ENCODE results near the gene ST3GAL3.
A peak's percentile ranks its signal among the peaks of the same experiment; 100 is the strongest.
"Not testable (repeated sequence)": the region's sequence is repeated elsewhere in the genome, so short reads cannot be mapped to it uniquely, and the experiment has no call there.

The ST3GAL3 gene

DNA sequence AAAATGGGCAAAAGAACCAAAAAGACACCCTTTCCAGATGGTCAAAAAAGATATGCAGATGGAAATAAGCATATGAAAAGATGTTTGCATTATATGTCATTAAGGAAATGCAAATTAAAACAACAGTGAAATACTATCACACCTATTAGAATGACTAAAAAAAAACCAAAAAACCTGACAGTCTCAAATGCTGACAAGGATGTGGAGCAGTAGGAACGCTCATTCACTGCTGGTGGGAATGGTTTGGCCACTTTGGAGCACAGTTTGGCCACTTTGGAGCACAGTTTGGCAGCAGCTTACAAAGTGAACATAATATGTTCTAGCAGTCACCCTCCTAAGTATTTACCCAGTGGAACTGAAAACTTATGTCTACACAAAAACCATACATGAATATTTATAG, 121.2 kb downstream of the ST3GAL3 start:
- DNase-seq, result no peak

DNA sequence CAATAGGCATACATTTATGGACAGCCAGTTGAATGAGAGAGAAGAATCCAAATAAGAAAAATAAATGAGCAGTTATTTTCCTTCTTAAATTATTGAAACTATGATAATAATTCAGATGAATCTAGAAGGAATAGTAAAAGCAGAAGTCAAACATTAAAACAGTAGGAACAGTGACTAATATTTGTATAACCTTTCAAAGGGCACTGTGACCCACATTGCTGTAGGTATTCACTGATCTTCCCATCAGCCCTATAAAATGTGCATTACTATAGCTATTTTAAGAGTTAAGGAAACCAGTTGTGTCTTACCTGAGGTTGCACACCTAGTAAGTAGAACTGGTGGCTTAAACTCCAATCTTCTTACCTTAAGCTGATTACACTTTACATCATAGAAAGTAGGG, 123.5 kb downstream of the ST3GAL3 start:
- peak in 2 of 3 donors; percentile 34 to 47 for DNase-seq

DNA sequence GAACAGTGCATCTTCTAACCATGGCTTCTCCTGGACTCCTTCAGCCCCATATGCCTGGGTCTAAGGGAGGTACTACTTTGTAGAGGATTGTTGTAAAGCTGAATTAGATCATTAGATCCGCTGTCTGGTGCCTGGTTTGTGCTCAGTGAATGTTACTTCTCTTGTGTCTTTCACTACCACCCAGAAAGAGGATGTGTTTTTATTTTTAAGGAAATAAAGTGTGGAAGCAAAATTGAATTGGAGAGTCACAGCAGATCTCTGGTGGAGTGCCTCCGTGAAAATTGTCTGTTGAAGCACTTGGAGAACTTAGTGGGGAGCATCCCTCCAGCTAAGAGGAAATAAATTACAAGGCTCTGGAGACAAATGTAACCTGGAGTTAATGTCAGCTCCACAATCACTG, 124.5 kb downstream of the ST3GAL3 start:
- peak; percentile 42 to 58 (median 43) for DNase-seq

DNA sequence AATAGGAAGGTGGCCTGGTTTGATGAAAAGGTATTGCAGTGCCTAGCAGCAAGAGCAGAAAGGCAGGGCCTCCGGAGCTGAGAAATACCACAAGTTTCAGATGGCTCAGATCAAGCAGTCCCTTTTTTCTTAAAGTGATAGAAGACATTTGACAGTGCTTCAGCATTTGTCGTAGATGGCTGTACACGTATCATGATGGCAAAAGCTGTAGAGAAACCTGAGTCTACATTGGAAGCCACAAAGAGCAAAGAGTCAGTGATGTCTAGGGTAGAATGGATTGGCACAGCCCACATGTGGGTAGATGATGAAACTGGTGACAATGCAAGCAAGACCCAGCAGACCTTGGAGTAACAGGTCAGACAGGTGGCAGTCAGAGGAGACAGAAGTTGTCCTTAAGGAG, 124.9 kb downstream of the ST3GAL3 start:
- DNase-seq, result no peak

DNA sequence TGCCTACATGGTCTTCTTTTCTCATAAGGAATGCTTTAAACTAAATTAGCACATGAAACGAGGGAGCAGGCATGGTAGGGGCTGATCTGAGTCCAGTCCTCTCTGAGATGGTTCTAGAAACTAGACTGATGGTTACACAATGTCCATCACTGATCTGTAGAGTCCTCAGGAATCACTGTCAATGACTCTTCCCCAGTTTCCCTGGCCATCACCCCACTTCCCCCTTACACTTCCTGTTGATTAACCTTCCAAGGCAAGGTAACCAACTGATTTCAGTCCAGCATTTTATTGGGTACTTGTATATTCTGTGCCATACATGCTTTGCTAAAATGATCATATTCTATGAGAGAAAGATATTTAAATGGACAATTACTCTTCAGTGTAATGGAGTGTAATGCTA, 125.7 kb downstream of the ST3GAL3 start:
- DNase-seq, result peak in 2 of 3 donors; percentile 32 to 45

DNA sequence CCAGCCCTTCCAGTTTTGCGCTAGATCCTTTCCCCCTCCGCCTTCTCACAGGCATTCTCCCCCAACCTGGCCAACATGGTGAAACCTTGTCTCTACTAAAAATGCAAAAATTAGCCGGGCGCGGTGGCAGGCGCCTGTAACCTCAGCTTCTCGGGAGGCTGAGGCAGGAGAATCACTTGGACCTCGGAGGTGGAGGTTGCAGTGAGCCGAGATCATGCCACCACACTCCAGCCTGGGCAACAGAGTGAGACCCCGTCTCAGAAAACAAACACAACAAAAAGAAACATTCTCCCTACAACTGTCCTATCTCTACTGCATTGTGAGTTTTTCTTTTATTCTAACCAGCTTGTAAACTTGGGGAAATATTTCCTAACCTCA, 126.6 kb downstream of the ST3GAL3 start:
- not testable (repeated sequence) for DNase-seq

DNA sequence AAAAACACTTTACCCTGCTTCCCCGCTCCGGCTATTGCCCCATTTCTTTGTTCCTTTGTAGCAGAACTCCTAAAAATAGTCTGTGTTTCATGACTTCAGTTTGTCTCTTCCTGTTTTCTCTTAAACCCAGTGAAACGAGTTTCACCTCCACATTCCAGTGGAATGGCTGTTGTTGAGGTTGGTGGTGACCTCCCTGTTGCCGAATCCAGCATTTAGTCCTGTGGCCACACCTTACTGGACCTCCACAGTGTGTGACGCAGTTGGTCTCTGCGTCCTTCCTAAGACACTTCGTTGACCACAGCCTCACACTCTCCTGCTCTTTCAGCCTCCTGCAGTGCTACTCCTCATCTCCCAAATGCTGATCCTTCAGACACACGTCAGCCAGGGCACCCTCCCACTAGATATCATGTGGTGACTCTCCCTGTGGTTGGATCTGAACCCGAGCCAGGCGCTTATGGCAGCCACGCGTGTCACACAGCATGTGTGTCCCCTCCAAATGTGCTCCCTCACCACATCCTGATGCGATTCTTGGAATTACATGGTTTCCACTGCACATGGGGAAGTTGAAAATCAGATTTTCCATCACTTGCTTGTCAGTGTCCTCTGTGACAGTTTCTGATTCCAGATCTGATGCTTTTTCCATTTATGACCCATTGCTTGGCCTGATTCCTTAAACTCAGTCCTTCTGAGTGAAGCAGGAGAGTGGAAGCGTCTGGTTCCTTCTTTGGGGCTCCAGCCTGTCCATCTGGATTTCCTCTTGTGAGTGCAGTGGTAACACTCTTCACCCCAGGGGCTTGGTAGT, 127.1 kb downstream of the ST3GAL3 start:
- DNase-seq, result peak; percentile 70 to 84 (median 79)

DNA sequence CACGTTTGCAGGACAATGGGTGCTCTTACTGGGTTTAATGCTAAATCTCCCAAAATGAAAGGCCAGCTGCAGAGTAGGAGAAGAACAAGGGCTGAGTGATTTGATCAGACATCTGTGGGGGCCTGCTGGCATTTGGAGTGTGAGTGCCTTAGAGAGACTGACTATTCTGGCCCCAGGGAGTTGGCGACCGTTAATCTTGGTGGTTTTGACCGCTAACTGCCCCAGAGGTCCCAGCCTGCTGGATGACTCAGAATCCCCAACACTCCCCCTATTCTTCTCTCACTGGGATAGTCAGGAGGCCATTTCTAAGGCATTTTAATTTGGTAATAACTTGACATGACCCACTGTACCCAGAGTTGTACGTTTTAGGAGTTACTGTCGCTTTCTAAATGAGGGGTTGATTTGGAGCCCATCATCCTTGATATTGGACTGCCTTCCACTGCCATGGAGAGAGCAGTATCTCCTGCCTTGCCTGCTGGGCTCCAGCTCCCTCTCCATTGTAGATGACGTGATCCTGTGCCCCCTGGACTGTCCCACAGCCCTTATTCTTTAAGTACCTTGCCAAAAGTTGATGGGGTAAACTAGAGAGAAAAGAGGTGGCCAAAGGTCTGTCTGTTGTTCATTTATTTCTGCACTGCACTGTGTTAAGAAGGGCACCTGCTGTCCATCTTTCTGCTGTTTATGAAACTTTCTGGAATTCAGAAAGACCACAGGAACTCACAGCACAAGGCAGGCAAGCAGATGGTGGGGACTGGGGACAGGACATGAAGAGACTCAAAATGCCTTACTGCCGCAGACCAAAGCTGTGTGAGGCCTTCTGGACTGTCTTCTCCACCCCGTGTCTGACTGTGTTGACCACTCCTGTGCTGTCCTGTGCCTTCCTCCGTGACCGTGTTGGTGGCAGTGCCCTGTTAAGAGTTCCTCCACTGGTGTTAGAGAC, 128.0 kb downstream of the ST3GAL3 start:
- peak; percentile 55 to 68 (median 65) for DNase-seq

DNA sequence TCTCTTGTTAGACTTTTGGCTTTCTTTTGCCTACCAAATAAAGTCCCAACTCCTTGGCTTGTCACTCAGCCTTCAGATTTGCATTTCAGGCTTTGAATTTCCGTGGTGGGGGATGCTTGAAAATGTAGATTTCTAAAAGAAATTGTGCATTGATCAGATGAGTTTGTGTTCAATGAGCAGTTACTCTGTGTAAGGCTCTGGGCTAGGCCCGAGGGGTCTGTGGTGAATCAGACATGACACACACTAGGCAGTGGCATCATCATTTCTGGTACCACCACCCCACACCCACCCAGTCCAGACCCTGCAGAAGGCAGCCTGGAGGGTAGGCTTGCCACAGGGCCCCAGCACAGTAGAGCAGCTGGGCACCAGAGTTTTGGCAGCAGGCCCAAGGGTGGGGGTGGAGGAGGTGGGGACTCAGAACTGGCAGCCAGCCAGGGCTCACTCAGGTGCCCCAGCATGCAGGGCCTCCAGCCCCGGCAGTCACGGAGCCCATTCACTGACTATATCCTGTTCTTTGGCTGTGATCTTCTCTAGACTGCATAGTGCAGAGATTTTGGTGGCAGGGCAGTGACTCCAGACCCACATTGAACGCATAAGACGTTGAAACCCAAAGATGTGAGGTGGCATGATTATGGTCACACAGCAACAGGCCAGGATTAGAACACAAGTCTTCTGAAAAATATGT, 129.1 kb downstream of the ST3GAL3 start:
- peak in 1 of 3 donors; percentile 47 for DNase-seq

DNA sequence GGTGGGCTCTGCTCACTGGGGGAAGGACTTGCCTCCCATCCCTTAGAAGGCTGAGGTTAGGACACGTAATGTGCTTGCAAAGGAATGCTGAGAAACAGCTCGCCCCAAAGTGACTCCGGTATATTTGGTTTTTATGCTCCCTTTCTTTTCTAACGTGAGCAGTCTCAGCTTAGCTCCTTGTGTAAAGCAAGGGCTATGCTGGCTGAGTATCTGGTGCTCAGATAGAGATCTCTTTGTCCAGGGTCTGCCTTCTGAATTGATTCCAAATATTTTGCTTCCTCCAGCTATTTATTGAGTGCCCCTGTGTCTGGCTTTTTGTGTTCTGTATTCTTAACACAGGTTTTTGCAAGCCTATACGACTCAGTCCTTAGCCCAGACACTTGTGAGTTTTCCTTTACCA, 131.7 kb downstream of the ST3GAL3 start:
- DNase-seq, result no peak

DNA sequence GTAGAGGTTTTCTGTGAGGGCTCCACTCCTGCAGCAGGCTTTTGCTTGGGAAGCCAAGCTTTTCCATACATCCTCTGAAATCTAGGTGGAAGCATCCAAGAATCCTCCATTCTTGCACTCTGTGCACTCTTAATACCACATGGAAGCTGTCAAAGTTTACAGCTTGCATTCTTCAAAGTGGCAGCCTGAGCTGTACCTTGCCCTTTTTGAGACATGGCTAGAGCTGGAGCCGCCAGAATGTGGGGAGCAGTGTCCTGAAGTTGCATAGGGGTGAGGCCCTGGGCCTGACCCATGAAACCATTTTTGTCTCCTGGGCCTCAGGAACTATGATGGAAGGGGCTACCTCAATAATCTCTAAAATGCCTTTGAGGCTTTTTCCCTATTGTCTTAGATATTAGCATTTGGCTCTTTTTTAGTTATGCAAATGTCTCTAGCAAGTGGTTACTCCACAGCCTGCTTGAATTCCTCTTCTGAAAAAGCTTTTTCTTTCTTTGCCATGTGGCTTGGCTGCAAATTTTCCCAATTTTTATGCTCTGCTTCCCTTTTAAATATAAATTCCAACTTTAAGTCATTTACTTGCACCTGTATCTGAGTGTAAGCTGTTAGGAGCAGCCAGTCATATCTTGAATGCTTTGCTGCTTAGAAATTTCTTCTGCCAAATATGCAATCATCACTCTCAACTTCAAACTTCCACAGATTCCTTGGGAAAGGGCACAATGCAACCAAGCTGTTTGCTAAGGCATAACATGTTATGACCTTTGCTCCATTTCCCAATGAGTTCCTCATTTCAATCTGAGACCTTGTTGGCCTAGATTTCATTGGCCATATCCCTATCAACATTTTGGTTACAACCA, 134.2 kb downstream of the ST3GAL3 start:
- no peak for DNase-seq

DNA sequence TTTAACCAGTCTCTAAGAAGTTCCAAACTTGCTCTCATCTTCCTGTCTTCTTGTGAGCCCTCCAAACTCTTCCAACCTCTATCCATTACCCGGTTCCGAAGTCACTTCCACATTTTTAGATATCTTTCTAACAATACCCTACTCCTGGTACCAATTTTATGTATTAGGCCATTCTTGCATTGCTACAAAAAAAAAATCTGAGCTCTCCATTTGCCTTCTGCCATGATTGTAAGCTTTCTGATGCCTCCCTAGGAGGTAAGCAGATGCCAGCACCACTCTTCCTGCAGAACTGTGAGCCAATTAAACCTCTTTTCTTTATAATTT, 134.8 kb downstream of the ST3GAL3 start:
- DNase-seq, result no peak

DNA sequence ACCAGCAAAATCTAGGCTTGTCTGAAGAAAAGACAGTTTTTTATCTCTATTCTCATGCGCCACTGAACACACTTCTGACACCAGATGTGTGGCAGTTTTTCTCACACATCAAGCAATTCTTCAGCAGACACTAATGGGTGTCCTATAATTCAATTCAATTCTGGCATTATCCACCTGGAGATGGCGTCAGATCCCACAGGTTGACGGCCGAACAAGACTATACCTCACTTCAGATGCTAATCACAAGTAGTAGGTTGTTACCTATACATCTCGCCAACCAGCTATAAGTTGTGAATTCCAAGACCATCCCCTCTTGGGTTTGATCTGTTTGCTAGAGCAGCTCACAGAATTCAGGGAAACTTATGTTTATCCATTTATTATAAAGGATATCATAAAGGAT, 136.3 kb downstream of the ST3GAL3 start:
- no peak for DNase-seq

DNA sequence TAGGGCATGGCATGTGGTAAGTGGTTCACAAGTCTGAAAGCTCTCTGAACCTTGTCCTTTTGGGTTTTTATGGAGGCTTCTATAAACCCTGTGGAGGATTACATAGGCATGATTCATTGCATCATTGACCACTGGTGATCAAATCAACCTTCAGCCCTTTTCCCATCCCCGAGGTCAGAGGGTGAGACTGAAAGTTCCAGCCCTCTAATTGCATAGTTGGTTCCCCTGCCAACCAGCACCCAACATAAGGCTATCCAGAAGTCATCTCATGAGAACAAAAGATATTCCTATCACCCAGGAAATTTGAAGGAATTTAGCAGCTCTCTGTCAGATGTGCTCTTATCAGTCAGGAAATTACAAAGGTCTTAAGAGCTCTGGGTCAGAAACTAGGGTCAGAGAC, 136.8 kb downstream of the ST3GAL3 start:
- peak in 1 of 3 donors; percentile 37 for DNase-seq

DNA sequence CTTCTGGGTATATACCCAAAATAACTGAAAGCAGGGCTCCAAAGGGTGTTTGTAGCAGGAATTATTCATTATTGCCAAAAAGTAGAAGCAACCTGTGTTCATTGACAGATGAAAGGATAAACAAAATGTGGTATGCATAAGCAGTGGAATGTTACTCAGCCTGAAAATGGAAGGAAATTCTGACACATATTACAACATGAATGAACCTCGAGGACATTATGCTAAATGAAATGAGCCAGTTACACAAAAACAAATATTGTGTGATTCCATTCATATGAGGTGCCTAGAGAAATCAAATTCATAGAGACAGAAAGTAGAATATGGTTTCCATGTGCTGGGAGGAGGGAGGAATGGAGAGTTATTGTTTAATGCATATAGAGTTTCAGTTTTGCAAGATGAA, 140.0 kb downstream of the ST3GAL3 start:
- DNase-seq, result no peak

DNA sequence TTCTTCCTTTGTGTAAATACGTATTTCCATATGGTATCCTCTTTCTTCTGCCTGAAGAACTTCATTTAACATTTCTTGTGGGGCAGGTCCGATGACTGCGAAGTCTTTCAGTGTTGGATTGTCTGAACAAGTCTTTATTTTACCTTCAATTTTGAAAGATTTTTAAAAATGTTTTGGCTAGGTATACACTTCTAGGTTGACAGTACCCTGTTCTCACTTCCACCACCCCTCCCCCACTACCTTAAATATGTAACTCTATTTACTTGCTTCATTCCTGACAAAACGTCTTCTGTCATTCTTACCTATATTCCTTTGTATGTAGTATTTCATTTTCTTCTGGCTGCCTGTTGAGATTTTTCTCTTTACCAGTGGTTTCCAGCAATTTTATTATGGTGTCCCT, 140.5 kb downstream of the ST3GAL3 start:
- DNase-seq, result no peak

DNA sequence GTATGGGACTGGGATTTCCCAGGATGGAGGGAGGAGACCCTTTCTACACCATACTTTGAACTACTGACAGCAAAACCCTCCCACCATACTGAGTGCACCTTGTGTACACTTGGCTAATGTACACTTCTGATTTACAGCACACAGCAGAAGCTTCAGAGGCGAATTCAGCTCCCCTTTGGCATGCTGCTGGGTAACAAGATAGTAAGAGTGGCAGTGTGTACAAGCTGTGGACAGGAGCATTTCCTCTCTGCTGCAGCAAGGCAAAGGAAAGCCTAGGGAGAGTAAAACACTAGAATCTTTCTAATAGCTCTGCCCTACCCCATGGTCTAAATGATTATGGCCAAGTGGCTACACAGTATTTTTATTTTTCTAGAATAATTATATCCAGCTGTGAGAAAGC, 142.3 kb downstream of the ST3GAL3 start:
- no peak for DNase-seq

DNA sequence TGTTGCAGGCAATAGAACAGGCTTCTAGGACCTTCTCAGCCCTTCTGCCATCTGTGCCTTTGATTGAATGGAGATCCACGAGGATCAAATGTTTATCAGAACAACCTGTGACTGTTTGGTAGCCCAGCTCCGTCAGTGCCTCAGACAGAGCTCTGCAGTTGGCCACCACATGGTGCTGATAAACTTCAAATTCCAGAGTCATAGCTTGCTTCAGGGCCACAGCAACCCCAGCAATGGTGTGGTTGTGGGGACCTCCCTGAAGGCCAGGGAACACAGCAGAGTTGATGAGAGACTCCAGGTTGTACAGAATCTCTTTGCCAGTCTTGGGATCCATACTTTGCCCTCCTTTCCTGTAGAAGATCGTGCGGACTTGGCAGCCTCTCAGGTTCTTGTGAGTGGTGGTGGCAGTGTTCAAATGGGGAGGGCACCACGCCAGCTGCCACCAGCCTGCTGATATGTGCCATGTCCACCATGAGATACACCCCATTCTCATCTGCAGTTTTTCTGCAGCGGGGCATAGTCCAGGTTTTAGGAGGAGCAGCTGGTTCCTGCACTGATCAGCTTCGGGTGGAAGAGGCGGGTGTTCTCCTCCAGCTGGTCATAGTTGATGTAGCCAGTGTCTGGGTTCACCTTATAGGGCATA, 143.4 kb downstream of the ST3GAL3 start:
- no peak for DNase-seq

DNA sequence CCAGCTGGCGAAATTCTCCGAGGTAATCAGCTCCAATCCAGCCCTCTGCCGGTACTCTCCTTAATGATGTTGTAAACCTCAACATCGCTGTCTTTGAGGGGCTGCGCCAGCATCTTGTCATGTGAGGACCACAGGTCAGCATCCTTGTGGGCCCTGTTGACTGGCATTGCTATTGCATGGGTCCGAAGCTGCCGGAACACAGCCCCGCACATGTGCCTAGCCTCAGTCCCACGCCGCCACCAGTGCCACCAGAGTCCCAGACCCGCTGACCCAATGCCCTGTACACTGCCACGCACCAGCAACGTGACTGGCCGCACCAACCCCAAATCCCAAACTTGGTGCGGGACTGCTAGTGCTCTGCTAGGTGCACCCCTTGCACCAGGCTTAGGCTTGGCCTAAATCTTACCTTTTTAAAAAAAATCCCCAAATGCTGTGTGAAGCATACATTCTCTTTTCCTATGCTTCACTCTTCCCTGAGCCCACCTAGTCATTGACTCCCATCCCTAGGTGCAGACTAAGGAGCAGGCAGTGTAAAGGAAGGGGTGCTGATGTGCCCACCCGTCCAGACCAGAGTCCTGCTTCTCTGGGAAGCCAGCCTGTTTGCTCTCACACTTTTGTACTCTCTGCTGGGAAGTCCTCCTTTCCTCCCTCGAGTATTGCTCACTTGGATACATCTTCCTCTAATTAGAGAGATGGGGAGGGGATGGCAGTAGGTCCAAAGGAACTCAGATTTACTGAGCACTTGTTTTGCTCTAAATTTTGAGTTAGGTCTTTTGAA, 144.4 kb downstream of the ST3GAL3 start:
- DNase-seq, result no peak

DNA sequence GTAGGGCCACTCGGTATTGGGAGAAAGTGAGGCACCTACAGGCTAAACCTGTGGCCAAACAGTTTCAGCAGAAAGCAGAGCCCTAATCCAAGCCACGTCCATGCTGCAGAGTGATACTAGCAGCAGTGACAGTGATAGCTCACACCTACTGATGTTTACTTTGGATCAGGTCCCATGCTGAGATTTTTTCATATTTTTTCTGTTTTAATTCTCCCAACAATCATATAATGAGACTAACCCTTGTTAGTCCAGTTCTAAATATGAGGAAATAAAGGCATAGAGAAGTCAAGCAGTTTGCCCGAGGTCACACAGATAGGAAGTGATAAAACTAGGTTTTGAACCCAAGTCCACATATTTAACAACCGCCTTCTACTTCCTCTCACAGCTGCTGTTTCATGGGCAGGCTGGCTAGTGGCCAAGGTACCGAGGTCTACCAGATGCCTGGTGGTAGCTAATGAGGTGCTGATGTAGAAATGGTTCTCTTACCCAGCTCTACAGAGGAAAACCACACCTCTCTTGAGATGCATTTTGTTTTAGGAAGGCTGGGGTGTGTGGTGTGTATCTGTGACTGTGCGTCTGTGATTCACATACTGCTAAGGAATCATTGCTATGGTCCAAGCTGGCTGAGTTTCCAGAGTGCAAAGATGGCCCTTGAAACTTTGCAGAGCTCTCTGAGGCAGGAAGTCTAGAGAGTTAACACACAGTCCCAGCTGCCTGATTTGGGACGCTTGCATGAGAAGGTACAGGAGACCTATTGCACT, 146.0 kb downstream of the ST3GAL3 start:
- peak in 2 of 3 donors; percentile 37 to 41 for DNase-seq
